Activated T-helper 1 cell treated with Interleukin-2 at 50 U/mL for 16 hours (primary cell): ENCODE data around the gene SGCE.
"Not testable (repeated sequence)": the region's sequence is repeated elsewhere in the genome, so short reads cannot be mapped to it uniquely, and the experiment has no call there.

Source experiments
- DNase-seq: peaks from one replicate; pipeline ENCODE4 v3.0.0-alpha.2; 2020; ENCODE audit warnings: low read depth

The SGCE gene, protein sequence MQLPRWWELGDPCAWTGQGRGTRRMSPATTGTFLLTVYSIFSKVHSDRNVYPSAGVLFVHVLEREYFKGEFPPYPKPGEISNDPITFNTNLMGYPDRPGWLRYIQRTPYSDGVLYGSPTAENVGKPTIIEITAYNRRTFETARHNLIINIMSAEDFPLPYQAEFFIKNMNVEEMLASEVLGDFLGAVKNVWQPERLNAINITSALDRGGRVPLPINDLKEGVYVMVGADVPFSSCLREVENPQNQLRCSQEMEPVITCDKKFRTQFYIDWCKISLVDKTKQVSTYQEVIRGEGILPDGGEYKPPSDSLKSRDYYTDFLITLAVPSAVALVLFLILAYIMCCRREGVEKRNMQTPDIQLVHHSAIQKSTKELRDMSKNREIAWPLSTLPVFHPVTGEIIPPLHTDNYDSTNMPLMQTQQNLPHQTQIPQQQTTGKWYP

DNA sequence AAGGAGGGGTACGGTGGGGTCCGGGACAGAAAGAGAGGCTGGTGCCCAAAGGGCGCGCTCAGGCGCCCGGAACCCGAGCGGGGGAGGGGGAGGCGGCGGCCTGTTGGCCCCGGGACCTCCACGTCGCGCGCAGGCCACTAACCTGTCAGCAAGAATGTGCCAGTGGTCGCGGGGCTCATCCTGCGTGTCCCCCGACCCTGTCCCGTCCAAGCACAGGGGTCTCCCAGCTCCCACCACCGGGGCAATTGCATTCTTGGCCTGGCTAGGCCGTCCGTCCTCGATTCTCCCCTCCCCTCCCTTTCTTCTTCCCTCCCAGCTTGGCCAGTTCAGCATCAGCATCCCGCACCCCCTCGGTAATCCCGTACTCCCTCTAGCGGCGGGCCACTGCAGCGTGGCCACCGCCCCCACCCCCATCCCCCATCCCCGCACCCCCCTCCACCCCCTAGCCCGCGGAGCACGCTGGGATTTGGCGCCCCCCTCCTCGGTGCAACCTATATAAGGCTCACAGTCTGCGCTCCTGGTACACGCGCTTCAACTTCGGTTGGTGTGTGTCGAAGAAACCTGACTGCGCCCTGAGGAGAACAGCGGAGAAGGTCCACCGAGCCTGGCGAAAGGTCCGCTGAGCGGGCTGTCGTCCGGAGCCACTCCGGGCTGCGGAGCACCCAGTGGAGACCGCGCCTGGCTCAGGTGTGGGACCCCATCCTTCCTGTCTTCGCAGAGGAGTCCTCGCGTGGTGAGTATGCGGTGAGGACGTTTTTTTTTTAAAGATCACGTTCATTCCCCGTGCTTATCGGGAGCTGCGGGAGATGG is at the start of gene SGCE:
Gene SGCE, minus strand, starts transcription at position 286 of the 810 bp plus-strand sequence. Its CDS starts 35 bp downstream, at position 251.
- DNase-seq = no peak

DNA sequence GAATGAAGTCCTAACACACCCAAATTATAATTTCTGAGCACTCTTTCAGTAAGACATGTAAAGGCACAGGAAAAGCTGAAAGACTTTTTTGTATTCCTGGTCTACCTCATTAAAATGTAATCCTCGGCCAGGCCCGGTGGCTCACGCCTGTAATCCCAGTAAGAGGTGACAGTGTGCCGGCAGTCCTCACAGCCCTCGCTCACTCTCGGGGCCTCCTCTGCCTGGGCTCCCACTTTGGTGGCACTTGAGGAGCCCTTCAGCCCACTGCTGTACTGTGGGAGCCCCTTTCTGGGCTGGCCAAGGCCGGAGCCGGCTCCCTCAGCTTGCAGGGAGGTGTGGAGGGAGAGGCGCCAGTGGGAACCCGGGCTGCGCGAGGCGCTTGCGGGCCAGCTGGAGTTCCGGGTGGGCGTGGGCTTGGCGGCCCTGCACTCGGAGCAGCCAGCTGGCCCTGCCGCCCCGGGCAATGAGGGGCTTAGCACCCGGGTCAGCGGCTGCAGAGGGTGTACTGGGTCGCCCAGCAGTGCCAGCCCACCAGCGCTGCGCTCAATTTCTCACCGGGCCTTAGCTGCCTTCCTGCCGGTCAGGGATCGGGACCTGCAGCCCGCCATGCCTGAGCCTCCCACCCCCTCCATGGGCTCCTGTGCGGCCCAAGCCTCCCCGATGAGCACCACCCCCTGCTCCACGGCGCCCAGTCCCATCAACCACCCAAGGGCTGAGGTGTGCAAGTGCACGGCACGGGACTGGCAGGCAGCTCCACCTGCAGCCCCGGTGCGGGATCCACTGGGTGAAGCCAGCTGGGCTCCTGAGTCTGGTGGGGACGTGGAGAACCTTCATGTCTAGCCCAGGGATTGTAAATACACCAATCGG is 49.5 kb upstream of the SGCE start:
- DNase-seq = not testable (repeated sequence)

DNA sequence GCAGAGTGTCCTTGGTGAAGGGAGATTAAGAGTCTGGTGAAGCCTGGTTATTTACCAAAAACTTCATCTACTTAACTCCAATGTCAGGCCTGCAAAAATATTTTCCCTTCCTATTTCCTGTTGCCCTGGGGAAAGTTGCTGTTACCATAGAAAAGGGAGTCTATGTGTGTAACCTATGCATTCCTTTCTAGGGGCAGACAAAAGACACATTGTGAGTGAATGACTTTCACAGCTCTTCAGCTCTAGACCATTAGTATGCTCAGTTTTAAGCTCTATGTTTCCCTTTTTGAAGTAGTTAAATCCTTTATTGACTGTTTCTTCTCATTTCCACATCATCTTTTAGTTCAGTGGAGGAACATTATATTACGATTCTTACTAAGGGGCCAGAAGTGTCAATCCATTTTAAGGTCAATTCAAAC is 45.6 kb upstream of the SGCE start:
- DNase-seq = no peak

DNA sequence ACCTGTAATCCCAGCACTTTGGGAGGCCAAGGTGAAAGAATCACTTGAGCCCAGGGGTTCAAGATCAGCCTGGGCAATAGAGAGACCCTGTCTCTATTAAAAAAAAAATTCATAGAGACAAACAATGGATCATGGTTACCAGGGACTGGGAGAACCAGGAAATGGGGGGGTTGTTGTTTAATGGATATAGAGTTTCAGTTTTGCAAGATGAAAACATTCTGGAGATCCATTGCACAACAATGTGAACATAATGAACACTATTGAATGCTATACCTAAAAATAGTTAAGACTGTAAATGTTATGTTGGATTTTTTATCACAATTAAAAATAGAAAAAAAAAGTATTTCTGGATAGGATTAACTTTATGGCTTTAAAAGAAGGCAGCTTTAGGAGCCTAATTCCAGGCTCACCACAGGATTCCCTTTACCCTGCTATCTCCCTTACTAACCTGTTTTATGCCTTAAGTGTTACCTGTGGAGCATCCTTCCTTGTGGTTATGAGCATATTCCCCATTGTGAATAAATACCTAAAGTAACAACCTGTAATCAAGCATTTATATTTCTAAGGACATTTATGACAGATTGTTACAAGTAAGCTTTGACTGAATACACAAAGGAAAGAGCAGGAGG is 45.1 kb upstream of the SGCE start:
- no peak for DNase-seq

DNA sequence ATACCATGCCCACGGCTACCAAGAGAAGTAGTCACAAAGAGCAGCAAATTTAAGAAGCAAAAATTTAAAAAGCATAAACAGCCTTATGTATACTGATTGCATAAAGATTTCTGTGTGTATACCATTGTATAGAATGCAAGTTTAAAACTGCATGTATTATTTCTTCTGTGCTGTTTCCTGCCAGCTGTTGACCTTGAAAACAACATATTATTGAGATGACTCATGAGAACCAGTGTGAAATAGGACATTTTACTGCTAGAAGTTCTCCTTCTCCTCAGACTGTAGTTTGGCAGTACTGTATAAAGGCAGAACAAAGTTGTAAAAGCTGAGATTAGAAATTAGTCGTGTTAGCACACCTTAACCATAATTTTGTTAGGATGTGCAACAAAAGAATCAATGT is 42.3 kb upstream of the SGCE start:
- no peak for DNase-seq

DNA sequence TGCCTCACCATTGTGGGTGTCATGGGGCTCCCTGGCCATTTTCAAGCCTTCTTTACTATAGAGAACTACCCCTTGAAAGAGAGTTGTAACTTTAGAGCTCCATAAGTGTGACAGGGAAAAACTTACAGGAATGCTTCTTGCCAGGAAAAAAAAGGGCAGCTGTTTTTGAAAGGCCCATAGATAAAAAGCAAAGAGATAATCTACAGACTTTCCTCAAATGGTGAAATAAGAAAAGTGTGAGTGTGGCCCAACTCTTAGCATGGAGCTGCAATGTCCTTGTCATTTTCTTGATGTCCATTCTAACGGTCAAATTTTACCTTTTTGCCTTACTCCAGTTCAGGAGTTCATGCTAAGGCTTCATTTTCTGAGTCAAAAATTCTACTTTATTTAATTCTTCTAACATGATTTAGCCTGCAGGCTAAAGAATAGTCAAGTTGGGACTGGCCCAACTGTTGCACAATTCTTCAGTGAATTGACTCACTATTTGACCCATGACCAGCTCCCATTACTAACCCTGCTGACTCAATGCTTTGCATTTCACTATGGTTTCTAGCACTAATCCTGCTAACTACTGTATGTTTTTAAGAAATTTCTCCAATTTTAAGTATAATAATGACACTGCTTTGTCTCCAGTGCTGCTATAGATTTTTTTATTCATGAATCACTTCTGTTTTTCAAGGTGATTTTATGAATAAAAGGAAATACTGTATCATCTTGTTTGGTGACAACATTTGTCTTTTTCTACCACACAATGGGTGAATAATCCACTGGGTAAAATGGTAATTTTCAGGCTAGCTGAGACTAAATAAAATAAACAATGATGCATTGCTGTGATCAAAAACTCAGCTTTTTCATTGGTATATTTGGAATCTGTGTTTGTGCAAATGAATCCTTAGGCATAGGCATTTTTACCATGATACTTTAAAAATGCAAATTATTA is 41.4 kb upstream of the SGCE start:
- DNase-seq = no peak

DNA sequence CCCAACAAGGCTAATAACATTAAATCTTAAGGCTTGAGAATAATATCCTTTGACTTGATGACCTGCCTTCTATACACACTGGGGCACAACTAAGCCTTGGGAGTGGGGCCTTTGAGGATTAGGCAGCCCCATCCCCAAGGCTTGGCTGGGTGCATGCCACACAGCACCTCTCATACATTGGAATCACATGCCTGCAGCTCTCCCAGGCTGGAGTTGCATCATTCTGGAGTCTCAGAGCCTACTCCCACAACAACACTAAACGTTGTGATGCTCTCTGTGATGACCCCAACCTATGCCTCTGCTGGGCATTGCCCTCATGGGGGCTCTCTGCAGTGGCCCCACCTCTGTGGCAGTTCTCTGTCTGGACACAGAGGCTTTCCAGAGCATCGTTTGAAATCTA is 31.9 kb upstream of the SGCE start:
- DNase-seq = no peak

DNA sequence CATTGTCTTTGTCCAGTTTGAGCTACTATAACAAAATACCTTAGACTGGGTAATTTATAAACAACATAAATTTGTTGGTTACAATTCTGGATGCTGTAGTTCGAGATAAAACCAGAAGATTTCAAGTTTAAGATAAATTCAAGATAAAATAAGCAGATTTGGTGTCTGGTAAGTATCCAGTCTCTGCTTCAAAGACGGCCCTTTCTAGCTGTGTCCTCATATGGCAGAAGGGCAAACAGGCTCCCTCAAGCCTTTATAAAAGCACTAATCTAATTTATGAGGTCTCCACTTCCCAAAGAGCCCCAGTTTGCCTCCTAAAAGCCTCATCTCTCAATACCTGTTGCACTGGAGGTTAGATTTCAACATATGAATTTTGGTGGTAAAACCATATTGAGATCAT is 31.1 kb upstream of the SGCE start:
- DNase-seq = no peak

DNA sequence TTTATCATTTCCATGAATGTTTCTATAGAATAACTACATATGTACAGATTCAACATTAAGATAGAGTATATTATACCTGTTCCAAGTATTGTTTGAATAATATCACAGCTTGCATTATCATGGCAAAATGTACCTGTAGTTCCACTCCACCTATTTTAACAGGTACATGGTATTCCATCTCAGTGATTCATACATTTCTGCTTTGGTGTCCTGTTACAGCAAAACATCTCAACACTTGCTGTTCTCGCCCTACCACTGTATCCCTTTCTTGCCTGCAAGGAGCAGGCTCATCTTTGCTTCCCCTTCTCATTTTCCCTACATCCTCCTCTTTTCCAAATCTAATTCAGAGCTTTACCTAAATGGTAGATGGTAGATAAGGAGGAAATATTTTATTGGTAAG is 27.1 kb upstream of the SGCE start:
- no peak for DNase-seq

DNA sequence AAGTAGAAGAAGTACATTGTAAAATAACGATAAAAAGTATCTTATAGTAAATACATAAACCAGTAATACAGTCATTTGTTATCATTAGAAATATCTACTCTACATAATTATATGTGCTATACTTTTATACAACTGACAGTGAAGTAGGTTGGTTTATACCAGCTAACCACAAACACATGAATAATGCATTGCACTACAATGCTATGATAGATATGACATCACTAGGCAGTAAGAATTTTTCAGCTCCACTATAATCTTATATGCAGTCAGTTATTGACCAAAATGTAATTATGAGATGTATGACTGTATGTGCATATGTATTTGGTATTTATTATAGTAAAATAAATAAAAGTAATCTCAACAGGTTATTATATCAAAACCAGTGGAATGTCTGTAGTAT is 23.4 kb upstream of the SGCE start:
- DNase-seq = no peak

DNA sequence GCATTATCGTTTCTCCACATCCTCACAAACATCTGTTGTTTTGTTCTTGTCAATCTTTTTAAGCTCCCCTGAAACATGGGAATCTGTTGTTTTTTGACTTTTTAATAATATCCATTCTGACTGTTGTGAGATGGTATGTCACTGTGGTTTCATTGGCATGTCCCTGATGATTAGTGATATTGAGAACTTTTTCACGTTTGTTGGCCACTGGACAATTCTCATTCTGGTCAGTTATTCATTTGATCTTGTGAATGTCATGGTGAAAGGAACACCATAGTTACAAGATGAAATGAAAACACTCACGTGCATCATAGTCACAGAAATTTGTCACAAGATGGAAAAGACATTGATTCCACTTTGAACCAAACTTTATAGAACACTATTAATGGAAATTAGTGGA is 20.5 kb upstream of the SGCE start:
- DNase-seq = no peak

DNA sequence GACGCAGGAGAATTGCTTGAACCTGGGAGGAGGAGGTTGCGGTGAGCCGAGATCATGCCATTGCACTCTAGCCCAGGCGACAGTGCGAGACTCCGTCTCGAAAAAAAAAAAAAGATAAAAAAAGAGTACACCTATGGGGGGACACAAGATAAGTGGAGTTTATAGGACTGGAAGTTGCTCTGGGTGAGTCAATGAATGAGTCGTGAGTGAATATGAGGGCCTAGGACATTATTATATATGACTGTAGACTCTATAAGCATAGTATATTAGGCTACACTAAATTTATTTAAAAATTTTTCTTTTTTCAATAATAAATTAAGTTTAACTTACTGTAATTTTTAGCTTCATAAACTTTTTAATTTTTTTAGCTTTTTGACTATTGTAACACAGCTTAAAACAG is 19.4 kb upstream of the SGCE start:
- no peak for DNase-seq

DNA sequence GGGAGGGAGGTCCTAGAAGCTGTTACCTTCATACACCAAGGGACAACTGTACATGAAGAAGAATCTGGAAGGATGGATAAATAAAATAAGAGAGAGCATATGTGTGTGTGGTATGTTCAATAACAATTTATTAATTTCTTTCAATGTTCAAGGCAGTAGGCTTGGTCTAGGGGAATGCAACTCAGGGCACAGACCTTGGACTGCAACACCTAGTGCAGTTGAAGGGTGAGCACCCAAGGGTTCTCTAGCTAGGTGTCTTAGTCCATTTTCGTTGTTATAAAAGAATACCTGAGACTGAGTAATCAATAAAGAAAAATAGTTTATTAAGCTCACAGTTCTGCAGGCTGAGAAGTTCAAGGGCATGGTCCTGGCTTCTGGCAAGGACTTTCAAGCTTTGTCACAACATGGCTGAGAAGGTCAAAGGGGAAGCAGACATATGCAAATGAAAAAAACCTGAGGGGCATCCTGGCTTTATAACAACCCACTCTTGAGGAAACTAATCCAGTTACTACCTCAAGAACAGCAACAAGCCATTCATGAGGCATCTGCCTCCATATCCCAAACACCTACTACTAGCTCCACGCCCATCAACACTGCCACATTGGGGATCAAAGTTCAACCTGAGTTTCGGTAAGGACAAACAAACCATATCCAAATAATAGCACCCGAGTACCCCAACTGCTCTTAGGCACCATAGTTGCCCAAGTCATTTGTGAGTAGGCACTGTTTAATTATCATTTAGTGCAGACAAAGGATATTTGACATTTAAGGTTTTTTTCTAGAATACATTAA is 15.7 kb upstream of the SGCE start:
- DNase-seq = no peak

DNA sequence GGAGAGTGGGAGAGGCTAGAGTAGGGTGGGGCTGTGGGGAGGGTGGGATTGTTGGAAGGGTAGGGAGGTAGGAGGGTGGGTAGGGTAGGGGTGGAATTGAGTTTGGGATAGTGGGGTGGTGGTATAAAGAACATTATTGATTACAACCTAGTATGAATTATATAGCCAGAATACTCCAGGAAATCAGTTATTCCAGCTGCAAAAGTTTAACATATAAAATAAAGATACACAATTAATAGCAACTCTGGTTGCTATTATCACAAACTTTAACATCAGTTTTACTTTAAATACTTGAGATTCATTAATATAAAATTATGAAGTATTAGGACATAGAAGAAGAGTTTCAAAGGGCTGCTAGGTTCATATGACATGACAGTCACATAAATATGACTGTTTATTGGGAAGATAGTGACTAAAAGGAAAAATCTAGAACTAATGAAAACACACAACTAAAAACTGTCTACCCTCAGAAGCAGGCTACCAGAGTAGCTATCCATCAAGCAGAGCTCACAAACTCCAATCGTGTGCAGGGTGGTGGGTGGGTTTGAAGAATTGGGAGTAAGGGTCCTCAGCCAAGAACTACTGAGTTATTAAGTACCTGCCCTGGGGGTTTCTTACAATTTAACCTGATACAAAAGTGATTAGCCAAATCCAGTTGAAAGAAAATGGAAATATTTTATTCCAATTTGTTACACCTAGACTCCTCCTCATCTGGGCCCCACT is 14.0 kb upstream of the SGCE start:
- DNase-seq = no peak

DNA sequence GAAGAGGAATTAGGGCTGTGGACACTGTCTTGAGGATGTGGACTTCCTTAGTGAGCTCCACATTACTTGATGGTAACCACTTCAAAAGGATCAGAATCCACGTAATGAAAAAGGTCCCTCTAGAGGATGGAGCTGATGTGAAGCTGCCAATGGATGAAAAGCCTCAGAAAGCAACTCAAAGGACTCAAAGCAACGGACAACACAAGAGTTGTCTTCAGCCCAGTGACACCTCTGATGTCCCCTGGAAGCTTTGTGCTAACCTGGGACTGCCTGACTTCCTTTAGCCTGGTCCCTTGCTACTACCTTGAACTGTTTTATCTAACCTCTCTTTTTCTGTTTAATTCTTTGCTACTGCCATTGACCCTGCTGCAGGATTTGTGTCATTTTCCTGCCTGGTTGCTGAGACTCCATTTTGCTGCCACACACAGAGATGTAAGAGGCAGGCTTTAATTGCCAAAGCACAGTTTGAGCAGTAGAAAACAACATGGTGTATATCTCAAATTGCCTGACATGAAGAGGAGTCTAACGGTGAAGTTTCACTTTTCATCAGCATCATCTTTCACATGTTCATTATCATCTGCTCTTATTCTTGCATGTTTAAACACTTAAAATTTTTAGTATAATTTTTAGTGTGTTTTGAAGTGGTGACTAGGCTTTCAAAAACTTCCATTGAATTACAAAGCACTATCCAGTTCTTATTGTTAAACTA is 11.1 kb upstream of the SGCE start:
- no peak for DNase-seq

DNA sequence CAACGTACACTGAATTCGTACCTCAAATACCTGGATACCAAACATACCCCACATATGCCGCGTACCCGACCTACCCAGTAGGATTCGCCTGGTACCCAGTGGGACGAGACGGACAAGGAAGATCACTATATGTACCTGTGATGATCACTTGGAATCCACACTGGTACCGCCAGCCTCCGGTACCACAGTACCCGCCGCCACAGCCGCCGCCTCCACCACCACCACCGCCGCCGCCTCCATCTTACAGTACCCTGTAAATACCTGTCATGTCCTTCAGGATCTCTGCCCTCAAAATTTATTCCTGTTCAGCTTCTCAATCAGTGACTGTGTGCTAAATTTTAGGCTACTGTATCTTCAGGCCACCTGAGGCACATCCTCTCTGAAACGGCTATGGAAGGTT is 9.5 kb upstream of the SGCE start:
- no peak for DNase-seq

DNA sequence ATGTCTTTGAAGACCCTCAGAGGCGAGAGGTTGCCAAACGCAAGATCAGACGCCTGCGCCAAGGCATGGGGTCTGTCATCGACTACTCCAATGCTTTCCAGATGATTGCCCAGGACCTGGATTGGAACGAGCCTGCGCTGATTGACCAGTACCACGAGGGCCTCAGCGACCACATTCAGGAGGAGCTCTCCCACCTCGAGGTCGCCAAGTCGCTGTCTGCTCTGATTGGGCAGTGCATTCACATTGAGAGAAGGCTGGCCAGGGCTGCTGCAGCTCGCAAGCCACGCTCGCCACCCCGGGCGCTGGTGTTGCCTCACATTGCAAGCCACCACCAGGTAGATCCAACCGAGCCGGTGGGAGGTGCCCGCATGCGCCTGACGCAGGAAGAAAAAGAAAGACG is 8.1 kb upstream of the SGCE start:
- no peak for DNase-seq

DNA sequence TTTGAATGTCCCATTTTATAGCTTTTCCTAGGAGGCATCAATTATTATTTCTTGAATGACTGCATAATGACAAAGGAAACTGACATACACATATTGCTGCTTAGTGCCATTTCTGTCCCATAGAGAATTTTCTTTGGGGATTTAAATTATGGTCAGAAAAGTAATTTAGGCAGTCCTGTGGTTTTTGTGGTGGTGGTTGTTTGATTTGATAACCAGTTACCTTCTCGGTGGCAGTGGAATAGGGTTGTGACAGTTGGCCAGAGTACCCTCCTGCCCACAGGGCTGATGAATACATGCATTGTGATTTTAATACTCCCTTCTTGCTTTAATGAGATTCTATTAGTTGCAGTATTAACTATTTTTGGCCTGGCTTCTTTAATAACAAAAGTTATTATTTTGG is 6.6 kb upstream of the SGCE start:
- no peak for DNase-seq

DNA sequence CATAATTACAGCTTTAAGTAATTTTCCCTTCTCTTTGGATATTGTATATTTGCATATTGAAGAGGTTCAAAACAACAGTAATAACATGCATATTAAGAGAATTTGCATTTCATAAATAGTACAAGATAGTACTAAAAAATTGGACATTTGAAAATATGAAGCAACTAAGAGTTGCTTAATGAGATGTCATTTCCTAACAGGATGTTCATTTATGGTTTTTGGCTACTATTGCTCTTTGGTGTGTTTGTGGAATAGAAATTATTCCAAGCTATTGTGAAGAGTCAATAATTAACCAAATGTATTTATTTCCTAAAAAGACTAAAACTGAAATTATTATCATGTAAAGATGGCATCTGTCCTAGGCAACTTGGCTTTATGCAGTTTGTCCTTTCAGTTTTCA is 4.1 kb upstream of the SGCE start:
- DNase-seq = no peak
